DMS114 treated with DMSO at 0.1 percent for 48 hours (cell line): ENCODE results near the gene ACVR1B.

Source experiments
- DNase-seq: peaks from one replicate; lab custom pipeline; 2025; ENCODE audit not compliant: unreplicated experiment; lab: John Stamatoyannopoulos, UW

The ACVR1B gene

DNA sequence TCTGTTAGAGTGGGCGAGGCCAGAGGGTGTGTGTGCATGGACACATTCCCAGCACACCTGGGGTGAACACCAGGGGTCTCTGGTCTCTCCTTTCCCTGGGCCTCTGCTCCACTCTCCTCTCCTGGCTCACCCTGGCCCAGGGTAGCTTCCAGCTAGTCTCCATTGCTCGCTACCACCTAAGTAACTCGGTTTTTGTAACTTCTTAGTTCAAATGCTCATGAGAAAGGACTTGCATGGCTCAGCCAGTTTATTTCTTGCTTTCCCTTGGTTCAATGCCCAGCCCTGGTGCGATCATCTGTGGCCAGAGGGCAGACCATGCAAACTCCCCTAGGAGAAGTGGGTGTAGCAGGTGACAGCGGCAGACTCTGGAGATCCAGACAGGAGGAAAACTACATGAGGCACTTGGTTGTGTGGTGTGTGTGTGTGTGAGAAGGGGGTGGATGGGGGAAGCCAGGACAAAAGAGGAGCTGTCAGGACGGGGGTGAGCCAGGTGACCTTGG is 8.9 kb upstream of the ACVR1B start:
- no peak for DNase-seq

DNA sequence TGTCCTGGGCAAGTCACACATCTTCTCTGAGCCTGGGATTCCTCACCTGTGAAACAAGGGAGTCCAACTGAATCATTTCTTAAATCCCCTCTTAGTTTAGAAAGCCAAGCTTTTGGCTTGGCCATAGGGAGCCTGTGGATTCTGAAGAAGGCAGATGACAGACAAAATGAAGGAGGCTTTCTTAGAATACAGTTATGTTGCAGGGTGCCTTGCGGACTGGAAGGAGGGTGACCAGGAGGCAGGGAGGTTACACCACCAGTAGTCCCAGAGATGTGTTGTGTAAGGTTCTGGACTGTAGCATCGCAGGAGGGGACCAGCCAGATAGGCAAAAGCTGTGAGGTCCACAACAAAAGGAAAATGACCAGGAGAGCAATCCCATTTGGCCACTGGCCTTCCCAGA is 8.2 kb upstream of the ACVR1B start:
- DNase-seq = no peak

DNA sequence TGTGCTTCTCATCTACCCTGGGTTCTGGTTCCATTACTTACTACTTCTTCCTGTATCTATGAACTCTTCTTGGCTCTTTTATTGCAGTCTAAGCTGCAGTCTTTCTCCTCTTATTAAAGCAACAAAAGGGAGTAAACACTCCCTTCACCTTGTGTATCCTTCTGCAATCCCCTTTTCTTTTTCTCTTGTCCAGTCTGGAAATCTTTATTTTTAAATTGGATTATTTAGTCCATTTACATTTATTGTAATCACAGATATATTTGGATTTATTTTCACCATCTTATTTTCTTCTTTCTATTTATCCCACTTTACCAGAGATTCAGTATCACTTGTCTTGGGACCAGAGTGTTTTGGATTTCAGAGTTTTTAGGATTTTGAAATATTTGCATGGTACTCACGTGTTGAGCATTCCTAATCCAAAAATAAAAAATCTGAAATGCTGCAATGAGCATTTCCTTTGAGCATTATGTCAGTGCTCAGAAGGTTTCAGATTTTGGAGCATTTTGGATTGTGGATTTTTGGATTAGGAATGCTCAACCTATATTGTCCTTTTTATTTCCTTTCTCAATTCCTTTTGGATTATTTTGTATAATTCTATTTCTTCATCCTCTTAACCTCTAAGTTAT is 6.8 kb upstream of the ACVR1B start:
- DNase-seq = no peak

DNA sequence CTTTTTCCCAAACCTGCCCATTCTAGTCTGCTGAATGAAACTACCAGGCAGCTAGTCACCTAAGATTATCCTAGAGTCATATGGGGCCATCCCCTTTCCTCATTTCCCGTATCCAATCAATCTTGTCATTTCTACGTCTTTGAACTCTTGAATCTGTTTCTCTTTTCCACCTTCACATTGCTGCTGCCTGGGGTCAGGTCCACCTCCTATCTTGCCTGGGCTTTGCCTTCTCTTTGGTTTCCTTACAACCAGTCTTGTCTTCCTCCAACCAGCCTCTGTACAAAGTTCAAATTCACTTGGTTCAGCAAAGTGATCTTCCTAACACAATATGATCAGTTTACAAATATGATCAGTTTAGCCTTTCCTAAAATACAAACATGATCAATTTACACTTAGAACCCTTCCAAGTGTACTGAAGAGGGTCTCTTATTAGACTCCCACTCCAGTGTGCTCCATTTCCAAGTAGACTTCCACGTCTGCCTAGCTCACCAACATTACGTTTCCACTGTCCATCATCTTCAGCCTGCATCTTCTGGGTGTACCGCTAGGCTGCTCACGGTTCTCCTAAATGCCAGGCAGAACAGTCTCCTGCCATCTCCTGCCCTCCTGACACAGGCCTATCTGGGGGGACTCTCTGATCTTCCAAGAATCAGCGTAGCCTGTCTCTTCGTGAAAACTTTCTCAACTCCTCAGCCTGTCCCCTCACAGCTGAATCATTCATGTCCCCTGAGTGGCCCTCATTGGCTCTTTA is 4.1 kb upstream of the ACVR1B start:
- no peak for DNase-seq

DNA sequence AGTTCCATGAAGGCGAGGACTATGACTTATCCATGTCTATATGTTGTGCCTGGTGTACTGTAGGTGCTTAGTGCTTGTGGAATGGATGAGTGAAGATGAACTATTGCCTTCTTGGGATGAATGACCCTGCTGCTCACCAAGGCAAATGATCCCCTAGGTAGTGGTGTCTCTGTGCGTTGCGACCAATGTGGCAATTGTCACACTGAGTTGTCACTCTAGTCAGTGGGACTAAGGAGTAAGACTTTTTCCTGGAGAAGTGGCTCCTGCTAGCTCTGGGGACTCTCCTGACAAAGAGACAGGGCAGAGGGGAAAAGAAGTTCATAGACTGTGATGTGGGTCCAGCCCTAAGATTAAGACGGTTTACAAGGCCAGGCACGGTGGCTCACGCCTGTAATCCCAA is 3.4 kb upstream of the ACVR1B start:
- no peak for DNase-seq

DNA sequence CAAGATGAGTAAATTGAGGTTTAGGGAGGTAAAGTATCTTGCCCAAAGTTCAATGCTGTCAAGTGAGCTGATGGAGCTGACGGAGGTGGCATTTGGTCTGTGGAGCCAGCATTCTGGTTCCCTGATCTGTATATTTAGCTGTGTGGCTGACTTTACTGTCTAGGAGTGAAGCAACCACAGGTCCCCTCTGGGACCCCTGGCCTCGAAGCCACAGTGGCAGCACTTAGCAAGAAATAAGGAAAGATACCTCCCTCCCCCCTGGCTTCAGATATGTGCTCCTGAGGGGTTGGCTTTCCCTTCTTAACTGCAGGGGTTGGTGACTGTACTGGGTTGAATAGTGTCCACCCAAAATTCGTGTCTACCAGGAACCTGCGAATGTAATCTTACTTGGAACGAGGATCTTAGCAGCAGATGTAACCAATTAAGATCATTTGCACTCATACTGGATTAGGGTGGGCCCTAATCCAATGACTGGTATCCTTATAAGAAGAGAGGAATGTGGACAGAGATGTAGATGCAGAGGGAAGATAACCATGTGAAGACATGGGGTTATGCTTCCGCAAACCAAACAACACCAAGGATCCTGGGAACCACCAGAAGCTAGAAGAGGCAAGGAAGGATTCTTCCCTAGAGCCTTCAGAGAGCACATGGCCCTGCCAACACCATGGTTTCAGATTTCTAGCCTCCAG is 2.0 kb upstream of the ACVR1B start:
- DNase-seq = no peak

DNA sequence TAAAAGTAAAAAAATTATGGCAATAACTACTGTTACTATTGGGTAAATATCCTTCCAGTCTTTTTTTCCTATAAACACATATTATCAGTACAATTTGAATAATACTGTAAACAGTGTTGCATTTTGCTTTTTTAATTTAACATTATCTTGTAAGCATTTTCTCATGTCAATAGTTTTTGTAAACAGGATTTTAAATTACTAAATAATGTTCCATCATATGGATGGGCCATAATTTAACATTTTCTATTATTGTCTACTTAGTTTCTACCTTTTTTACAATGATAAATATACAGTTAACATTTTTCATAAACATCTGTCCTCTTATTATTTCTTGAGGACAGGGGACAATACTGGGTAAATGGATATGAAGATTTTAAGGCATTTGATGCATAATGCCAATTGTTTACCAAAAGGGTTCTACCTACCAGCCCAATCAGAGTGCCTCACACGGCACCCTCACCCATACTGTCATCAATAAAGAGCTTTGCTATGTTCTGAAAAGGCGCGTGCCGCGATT is 759 bp upstream of the ACVR1B start:
- DNase-seq = no peak

DNA sequence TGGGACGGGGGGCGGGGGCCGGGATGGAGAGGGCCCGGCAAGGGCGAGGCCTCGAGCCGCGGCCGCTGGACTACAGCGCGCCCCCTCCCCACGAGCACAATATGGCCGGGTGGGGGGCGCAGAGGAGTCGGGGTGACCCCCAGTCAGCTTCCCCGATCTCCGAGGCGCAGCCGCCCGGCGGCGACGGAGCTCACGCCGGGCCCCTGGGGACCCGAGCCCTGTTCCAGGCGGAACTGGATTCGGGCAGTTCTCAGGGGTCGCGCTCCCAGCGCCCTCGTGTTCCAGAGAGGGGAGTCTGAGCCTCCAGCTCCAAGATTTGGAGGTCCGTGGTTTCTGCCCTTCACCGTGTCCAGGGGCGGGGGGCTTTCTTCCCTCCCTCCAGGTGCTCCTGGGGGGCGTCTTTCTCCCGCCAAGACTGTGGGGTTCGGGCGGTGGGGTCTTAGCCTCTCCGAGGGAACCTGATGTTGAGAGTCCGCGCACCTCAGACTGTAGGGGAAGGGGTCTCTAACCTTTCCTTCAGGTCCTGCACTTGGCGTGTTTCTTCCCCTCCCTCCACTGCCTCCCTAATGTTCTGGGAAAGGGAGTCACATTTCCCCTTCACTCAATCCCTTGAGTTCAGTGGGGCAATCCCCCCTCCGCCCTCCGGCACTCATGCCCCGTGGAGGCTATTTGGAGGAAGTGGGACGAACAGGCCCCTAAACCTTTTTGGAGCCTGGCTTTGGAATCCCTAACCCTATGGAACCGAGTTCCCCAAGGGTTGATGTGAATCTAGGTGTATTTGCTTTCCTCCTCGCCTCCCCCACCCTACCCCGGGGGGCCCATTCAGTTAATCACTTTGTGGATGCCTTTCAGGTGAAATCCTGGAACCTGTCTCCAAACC is 584 bp downstream of the ACVR1B start:
- no peak for DNase-seq

DNA sequence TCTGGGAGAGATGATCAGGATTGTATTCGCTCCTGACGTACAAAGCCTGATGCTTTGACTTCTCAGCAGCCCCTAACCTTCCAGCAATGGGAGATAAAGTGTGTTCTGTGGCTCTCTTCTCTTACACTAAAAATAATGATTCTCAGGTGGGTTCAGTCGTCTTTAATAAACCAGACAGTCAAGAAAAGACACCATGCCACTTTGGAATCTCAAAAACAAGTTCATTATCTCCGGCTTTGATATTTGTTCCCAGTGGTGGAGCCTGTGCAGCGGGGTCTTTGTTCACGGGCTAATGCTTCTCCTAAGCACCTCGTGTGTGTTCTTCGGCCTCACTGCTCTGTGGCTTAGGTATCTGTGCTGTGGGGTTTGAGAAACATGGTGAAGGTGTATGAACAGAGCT is 1.6 kb downstream of the ACVR1B start:
- no peak for DNase-seq

DNA sequence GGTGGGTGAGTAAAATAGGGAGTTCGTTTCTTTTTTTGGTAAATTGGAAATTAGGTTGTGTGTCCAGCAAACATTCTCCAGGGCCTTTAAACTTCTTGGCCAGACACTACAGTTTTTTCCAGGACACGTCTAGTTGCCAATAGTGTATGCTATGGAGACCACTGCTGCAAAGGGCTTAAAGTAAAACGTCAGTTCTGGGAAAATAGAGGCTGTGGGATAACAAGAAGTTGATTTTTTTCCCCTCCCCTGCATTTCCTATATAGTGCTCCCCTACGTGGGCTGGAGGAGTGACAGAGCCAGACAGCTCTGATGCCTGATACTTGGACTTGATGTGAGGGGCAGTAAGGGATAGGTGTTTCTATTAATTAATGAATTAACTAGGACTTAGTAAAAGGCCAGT is 2.4 kb downstream of the ACVR1B start:
- no peak for DNase-seq

DNA sequence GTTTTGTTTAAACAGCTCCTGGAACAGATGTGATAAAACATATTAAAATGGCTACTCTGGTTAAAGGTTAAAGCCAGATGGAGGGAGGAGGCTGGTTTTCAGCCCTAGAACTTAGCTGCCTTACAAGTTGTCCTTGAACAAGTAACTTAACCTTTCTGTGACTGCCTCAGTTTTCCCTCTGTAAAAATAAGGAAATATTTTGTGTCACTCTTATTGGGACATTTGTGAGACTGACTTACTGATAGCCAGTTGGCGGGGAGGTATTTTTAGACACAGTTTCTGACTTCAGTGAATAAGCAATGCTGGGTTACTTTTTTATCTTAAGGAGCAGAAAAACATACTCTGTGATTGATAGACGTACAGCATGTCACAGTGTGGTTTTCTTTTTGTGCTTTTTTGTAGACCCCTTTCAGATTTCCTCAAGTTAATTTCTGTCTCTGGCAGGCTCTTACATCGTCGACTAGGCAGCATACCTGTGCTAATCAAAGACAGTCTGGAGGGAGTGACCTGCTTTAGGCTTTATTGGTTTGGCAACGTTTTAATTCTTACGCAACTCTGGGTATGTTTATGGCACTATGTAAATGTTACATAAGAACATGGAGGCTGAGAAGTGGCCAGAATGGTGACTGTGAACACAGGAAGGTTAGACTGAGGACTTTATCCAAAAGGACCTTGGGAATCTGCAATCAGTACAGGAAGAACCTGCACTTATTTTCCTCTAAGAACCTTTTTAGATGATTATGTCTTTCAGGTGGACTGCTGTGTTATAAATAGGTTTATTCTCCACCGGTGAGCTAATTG is 3.3 kb downstream of the ACVR1B start:
- no peak for DNase-seq

DNA sequence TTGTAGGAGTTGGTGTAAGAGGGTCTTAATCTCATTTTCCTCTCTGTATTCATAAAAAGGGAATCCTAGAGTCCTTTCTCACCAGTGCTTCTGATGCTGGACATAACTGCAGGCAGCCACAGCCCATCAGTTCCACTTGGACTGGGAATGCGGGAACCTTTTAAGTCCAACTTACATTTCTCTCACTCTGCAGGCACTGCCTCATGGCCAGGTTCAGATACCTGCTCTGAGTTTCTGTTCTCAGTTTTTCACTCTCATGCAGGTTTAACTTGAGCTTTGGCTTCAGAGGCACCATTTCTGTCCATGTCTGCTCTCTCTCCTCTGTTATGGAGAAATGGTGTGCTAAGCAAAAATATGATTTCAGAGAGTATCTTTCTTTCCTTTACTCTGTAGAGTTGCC is 4.2 kb downstream of the ACVR1B start:
- no peak for DNase-seq

DNA sequence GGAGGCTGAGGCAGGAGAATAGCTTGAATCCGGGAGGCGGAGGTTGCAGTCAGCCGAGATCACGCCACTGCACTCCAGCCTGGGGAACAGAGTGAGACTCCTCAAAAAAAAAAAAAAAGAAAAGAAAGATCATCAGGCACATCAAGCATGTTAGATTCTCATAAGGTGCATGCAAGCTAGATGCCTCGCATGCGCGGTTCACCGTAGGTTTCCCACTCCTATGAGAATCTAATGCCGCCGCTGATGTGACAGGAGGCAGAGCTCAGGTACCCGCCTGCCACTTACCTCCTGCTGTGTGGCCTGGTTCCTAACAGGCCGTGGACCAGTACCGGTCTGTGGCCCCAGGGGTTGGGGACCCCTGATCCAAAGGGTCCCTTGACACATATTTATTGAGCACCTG is 7.0 kb downstream of the ACVR1B start:
- no peak for DNase-seq

DNA sequence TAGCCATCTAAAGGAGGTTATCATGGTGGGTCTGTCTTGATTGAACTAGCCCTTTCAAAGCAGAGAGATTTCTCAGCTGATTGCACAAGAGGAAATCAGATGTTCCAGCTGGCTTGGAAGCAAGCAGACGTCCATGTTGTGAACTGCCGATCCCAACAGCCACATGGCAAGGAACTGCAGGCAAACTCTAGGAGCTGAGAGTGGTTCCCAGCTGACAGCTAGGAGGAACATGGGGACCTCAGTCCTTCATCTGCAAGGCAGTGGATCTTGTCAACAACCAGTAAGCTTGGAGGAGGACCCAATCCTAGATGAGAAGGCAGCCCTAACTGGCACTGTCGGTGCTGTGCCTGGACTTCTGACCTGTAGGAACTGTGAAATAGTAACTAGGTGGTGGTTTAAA is 7.7 kb downstream of the ACVR1B start:
- DNase-seq = no peak

DNA sequence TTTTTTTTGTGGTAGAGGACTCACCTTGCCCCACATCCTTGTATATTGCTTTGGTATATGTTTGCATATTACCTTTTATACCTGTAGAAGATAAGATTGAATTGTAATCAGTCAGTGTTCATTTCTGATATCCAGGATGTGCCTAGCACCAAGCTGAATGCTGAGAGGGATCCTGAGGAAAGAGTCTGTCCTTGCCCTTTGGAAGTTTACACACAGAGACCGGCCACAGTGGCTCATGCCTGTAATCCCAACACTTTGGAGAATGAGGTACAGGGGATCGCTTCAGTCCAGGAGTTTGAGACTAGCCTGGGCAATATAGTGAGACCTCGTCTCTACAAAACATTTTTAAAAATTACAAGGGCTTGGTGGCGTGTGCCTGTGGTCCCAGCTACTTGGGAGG is 8.4 kb downstream of the ACVR1B start:
- DNase-seq = no peak

DNA sequence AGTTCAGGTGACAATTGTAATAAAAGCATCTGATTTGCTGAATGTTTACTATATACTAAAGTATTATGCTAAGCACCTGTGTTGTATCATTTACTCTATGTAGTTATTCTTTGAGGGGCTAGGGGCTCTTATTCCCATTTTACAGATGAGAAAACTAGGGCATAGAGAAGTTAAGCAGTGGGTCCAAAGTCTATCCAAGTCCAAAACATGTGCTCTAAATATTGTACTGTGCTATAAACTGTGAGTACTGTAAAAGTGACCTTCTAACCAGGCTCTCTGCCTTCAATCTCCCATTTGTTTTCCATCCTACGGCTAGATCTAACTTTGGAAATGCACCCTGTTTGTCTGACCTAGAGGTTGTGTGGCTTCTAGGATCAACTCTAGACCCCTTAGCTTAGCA is 9.0 kb downstream of the ACVR1B start:
- no peak for DNase-seq

DNA sequence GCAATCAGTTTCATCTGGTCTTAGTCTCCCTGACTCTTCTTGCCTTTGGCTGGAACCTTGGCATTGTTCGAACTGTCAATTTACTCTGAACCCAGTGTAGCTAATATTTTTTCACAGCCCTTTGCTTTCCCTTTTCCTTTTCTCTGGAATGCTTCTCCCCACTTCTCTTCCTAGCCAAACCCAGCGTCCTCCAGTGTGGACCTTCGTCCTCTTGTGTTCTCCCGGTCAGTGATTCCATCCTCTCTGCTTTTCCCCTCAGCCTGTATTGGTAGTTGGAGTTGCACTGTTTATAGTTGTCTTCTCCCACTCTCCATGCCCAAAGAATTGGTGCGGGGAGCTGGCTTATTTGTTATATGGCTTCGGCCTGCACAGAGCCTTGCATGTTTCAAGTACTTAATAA is 9.4 kb downstream of the ACVR1B start:
- no peak for DNase-seq

DNA sequence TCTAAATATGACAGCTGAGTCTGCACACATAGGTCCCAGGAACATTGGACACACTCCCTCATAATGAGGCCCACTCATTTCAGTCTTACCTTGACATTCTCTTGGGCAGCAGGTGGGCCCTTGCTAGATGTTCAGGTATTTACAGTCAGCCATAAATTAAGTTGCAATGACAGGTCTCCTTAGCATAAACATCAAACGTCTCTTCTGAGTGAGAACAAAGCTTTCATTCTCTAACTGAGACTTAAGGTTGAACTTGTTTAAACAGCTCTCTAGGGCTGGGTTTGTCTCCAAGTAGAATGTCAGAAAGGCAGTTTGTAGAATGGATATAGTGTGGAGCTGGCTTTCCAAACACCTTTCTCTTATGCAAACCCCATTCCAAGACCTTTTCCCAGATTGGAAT is 10.3 kb downstream of the ACVR1B start:
- DNase-seq = no peak

DNA sequence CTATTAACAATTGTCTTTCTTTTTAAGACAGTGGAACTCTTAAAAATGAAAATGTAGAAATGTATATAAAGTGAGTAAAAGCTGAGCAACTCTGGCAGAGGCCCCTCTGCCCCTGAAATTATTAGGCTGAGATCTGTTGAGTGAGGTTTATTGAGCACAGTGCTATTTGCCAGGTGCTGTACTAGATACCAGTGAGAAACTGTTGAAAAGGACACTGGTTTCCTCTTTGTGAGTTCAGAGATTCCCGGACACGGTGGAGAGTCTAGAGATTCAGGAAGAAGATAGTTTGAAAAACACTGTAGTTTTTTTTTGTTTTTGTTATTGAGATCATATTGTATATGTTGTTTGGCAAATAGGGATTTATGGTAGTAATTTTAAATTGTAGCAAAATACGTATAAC is 11.2 kb downstream of the ACVR1B start:
- no peak for DNase-seq

DNA sequence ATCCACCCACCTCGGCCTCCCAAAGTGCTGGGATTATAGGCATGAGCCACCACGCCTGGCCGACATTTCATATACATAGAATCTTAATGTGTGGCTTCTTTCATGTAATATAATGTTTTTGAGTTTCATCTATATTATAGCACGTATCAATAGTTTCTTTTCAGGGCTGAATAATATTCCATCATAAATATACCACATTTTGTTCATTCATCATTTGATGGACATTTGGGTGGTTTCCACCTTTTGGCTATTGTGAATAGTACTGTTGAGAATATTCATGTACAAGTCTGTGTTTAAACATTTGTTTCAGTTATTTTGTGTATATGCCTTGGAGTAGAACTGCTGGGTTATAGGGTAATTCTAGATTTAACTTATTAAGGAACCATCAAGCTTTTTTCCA is 12.0 kb downstream of the ACVR1B start:
- no peak for DNase-seq
